ENCODE measurements around the gene HIBADH. TPM values are rescaled to one million over a fixed set of nuclear protein-coding genes. Genes with fewer than 3 reads are reported as not detected.

HIBADH gene
- total RNA-seq, 4 donors from 2014 or later: 18.0 to 74.8 (median 41.2) TPM

DNA sequence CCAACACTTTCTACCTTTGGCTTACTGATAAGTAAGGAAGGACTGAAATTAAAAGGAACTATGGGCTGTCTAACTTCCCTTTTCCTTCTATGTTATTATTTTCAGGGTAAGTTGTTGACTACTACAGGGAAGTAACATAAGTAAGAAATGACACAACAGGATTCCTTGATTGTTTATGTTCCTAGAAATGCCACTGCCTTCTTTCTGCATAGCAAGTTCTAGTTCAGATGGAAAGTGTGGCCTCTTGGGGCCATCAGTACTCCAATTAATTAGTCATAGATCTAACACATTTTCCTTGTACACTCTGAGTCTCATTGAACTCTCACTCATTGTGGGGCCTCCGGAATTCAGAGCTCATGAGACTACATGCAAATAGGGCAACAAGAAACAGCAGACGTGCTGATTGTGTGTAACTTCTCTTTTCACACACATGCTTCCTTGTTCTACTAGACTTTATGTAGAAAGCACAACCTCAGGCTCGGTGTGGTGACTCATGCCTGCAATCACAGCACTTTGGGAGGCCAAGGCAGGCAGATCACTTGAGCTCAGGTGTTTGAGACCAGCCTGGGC is 35.3 kb upstream of the HIBADH start:
- Histone ChIP-seq H3K27ac (peak overlapping the region; percentile 47 to 63 (median 60)), H3K9me3 (no peaks in the 10 kb centered on the region), H3K27me3 (no peaks in the 10 kb centered on the region), H3K36me3 (no peaks in the 10 kb centered on the region), H3K4me3 (no peak overlapping the region), H3K4me1 (peaks cover 0 to 7% (median 0%) of the 10 kb centered on the region in 4 donors)
- DNase-seq: peak; percentile 63
- in situ Hi-C loops (cut with MboI; ENCODE audit: low pct_ligation_motif_present in 1 of 4, low pct_unique_long_range_greater_than_20kb in 1 of 4, low sequenced_read_pairs in 3 of 4): no loop called here
- intact Hi-C loops (cut with DNase I; ENCODE audit: low total_unique reads): no loop called here
- WGBS, 2 donors (ENCODE audit: low coverage in 1 of 2): 35 to 49% methylated on average over 3 of the region's 3 CpGs
- TF ChIP-seq EP300 (IDR thresholded peaks at IDR 0.05; ENCODE audit: low read depth) (no peak), POLR2AphosphoS5 (IDR thresholded peaks at IDR 0.05) (peak in 1 of 3 donors; percentile 32)

DNA sequence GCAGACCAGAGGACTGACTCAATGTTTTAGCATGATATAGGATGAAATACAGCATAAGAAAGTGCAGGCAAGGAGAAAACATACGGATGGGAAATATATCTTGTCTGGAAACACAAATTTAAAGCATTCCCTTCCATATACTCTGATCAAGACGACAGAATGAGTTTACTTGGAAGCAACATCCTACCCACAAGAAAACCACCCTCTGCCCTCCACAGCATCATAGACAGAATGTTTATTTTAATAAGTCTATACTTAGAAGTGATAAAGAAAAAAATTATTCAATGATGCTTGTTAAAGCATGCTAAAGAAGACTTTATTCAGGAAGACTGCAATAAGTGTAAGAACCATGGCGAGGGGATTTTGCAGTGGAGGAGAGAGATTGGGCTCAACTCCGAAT is 32.4 kb upstream of the HIBADH start:
- peaks cover 0 to 7% (median 0%) of the 10 kb centered on the region in 4 donors for H3K4me1 ChIP-seq
- WGBS, 2 donors (ENCODE audit: low coverage in 1 of 2): 81 to 87% methylated on average over 4 of the region's 4 CpGs
- DNase-seq: no peak
- intact Hi-C loops (cut with DNase I; ENCODE audit: low total_unique reads): no loop called here
- TF ChIP-seq, protein P1, sequence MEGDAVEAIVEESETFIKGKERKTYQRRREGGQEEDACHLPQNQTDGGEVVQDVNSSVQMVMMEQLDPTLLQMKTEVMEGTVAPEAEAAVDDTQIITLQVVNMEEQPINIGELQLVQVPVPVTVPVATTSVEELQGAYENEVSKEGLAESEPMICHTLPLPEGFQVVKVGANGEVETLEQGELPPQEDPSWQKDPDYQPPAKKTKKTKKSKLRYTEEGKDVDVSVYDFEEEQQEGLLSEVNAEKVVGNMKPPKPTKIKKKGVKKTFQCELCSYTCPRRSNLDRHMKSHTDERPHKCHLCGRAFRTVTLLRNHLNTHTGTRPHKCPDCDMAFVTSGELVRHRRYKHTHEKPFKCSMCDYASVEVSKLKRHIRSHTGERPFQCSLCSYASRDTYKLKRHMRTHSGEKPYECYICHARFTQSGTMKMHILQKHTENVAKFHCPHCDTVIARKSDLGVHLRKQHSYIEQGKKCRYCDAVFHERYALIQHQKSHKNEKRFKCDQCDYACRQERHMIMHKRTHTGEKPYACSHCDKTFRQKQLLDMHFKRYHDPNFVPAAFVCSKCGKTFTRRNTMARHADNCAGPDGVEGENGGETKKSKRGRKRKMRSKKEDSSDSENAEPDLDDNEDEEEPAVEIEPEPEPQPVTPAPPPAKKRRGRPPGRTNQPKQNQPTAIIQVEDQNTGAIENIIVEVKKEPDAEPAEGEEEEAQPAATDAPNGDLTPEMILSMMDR (IDR thresholded peaks at IDR 0.05): no peak
- TF ChIP-seq EP300 (IDR thresholded peaks at IDR 0.05; ENCODE audit: low read depth) (no peak), POLR2AphosphoS5 (IDR thresholded peaks at IDR 0.05) (no peak), POLR2A (IDR thresholded peaks at IDR 0.05) (no peak)
- no peaks in the 10 kb centered on the region for H3K27me3 ChIP-seq
- in situ Hi-C loops (cut with MboI; ENCODE audit: low pct_ligation_motif_present in 1 of 4, low pct_unique_long_range_greater_than_20kb in 1 of 4, low sequenced_read_pairs in 3 of 4): no loop called here
- no peak overlapping the region for H3K4me3 ChIP-seq
- H3K9me3 ChIP-seq: no peaks in the 10 kb centered on the region
- no peaks in the 10 kb centered on the region for H3K36me3 ChIP-seq
- H3K27ac ChIP-seq: no peak overlapping the region

GRCh38 chr7:27693794-27694193 is 31.1 kb upstream of the HIBADH start:
- in situ Hi-C loops (cut with MboI; ENCODE audit: low pct_ligation_motif_present in 1 of 4, low pct_unique_long_range_greater_than_20kb in 1 of 4, low sequenced_read_pairs in 3 of 4) (no loop called here), intact Hi-C loops (cut with DNase I; ENCODE audit: low total_unique reads) (no loop called here)

DNA sequence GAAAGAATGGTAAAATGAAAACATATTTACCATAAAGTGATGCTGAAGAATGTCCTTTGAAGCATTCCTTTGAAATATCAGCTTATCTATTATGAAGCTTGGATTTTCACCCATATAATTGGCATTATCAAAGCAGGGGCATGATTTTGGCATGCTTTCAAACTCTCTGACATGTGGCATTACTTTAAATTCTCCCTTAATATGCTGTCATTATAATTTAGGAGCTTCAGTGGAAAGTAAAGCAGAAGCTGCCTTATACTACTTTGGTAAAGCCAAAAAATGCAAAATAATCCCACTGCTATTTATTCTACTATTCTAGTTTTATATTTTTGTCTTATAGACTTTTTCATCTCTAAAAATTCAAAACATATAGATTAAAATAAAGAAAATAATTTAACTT is 28.0 kb upstream of the HIBADH start:
- TF ChIP-seq EP300 (IDR thresholded peaks at IDR 0.05; ENCODE audit: low read depth) (no peak), POLR2AphosphoS5 (IDR thresholded peaks at IDR 0.05) (no peak), POLR2A (IDR thresholded peaks at IDR 0.05) (no peak)
- TF ChIP-seq, protein P1 (IDR thresholded peaks at IDR 0.05): no peak
- DNase-seq: no peak
- intact Hi-C loops (cut with DNase I; ENCODE audit: low total_unique reads) (no loop called here), in situ Hi-C loops (cut with MboI; ENCODE audit: low pct_ligation_motif_present in 1 of 4, low pct_unique_long_range_greater_than_20kb in 1 of 4, low sequenced_read_pairs in 3 of 4) (no loop called here)
- Histone ChIP-seq H3K36me3 (no peaks in the 10 kb centered on the region), H3K27ac (no peak overlapping the region), H3K9me3 (no peaks in the 10 kb centered on the region), H3K4me3 (no peak overlapping the region), H3K4me1 (no peaks in the 10 kb centered on the region), H3K27me3 (no peaks in the 10 kb centered on the region)

More at GRCh38 chr7:27693794-27694193, 31.1 kb upstream of the HIBADH start:
- H3K27ac ChIP-seq: no peak overlapping the region
- TF ChIP-seq, protein P1 (IDR thresholded peaks at IDR 0.05): no peak
- no peak for TF ChIP-seq POLR2AphosphoS5 (IDR thresholded peaks at IDR 0.05)
- TF ChIP-seq EP300 (IDR thresholded peaks at IDR 0.05; ENCODE audit: low read depth): no peak
- no peak for TF ChIP-seq POLR2A (IDR thresholded peaks at IDR 0.05)
- no peaks in the 10 kb centered on the region for H3K9me3 ChIP-seq
- H3K4me1 ChIP-seq: peaks cover 0 to 7% (median 0%) of the 10 kb centered on the region in 4 donors
- H3K4me3 ChIP-seq: no peak overlapping the region
- DNase-seq: no peak
- no peaks in the 10 kb centered on the region for H3K27me3 ChIP-seq
- WGBS, 2 donors (ENCODE audit: low coverage in 1 of 2): 80 to 82% methylated on average over 3 of the region's 3 CpGs
- H3K36me3 ChIP-seq: no peaks in the 10 kb centered on the region
